ENCODE data around the gene TVP23A.

Gene TVP23A

DNA sequence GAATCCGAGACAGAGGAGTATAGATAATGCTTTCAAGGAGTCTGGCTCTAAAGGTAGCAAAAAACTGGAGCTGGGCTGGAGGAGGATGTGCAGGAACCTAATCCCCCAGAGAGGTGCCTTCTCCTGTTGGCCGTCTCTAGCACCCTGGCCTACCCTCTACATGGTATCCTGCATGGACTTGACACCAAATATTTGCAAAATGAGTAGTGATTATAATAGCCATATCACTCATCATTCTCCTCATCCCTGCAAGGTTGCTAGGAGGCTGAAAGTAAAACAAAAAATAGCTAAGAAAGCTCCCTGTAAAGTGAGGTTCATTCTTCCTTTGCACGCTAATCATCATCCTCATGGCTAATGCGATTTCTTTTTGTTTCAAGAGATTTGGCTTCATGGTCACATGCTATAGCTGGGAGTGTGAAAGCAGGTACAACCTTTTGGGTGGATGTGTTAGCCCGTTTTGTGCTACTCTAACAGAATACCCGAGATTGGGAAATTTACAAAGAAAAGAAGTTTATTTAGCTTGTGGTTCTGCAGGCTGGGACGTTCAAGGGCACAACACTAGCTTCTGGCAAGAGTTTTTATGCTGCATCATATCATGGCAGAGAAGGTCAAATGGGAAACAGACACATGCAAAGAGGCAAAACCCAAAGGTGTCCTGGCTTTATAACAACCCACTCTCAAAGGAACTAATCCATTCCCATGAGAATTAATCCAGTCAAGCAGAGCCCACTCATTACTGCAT lies 31.3 kb upstream of the TVP23A start:
- no peak for TF ChIP-seq JUND (IDR thresholded peaks at IDR 0.05; ENCODE audit: low read depth)
- no peak for DNase-seq (ENCODE audit: low read depth in 1 of 2, low spot score in 1 of 2)
- in situ Hi-C loops (cut with HindIII; ENCODE audit: low pct_unique_long_range_greater_than_20kb, low sequenced_read_pairs): no loop called here

DNA sequence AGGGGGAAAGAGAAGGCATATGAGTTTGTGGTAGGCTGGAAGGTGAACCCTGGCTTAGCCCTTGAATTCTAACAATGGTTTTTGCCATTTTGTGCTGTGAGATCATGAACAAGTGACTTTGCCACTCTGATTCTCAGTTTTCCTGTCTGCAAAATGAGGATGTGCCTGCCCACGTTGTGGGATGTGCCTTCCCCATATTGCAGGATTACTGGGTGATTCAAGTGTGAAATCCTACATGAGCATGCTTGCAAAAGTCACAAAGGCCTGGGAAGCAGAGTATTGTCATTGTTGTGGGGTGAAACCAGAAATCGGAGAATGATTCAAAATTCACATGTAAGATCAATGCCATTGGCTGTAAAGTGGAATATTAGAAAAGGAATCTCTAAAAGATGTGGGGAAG lies 28.6 kb upstream of the TVP23A start:
- no peak for DNase-seq (ENCODE audit: low read depth in 1 of 2, low spot score in 1 of 2)
- in situ Hi-C loops (cut with HindIII; ENCODE audit: low pct_unique_long_range_greater_than_20kb, low sequenced_read_pairs): no loop called here
- TF ChIP-seq JUND (IDR thresholded peaks at IDR 0.05; ENCODE audit: low read depth): no peak

DNA sequence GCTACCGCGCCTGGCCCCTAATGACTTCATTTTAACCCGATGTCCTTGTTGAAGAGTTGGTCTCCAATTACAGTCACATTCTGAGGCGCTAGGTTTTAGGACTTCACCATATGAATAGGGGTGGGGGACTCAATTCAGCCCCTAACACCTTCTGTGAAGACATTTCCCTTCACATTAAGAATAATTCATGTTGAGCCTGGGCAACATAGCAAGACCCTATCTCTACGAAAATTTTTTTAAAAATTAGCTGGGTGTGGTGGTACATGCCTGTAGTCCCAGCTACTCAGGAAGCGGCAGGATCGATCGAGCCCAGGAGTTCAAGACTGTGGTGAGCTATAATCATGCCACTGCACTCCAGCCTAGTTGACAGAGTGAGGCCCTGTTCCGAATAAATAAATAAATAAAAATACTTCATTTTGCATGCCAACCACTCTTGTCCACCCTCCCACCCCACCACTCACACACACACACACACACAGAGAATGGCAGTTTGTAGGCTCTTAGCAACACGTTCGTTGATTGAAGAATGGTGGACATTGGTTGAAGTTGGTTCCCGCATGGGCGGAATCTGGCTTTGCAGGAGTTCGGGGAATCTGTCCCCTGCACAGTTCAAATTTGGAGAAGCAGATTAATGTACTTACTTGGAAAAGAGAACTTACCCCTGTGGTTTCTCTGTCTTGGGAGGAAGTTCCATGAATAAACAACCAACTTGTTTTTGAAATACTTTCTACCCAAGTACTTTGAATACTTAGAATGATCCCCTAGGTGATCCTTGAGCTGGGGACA lies 27.8 kb upstream of the TVP23A start:
- DNase-seq (ENCODE audit: low read depth in 1 of 2, low spot score in 1 of 2): no peak
- in situ Hi-C loops (cut with HindIII; ENCODE audit: low pct_unique_long_range_greater_than_20kb, low sequenced_read_pairs): no loop called here
- no peak for TF ChIP-seq JUND (IDR thresholded peaks at IDR 0.05; ENCODE audit: low read depth)

DNA sequence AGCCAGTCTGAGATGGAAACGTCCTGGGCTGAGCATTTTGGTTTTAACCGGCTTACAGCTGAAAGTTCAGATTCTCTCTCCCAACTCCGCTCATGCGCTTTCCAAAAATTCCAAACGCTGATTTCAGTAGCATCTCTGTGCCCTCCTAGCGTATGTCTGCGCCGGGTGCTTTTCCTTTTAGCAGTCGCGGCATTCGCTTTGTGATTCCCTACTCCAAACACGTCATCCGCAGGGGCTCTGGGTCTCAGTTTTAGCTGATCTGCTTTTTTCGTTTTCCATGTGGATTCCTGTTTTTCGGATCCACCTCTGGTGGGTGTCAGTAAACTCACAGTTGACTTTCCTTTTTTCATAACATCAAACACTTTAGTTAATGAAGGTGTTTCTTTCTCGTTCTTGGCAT lies 22.1 kb upstream of the TVP23A start:
- TF ChIP-seq JUND (IDR thresholded peaks at IDR 0.05; ENCODE audit: low read depth): no peak
- in situ Hi-C loops (cut with HindIII; ENCODE audit: low pct_unique_long_range_greater_than_20kb, low sequenced_read_pairs): no loop called here
- no peak for DNase-seq (ENCODE audit: low read depth in 1 of 2, low spot score in 1 of 2)

DNA sequence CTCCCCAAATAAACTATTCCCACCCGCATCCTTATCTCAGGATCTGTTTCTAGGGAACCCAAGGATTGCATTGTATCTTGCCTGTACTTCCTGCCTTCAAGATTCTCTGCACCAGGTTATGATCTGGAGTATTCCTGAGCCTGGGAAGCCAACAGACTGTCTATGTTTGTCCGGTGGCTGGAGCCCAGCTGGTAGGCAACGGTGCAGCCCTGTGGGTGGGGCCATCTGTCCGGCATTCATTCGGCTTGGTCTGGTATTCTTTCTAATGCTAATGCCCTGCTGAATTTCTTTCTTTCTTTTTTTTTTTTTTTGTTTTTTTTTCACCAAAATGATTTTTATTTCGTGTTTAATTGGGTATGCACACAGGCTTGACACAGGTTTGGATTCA lies 20.7 kb upstream of the TVP23A start:
- no peak for TF ChIP-seq JUND (IDR thresholded peaks at IDR 0.05; ENCODE audit: low read depth)
- no peak for DNase-seq (ENCODE audit: low read depth in 1 of 2, low spot score in 1 of 2)
- in situ Hi-C loops (cut with HindIII; ENCODE audit: low pct_unique_long_range_greater_than_20kb, low sequenced_read_pairs): no loop called here

DNA sequence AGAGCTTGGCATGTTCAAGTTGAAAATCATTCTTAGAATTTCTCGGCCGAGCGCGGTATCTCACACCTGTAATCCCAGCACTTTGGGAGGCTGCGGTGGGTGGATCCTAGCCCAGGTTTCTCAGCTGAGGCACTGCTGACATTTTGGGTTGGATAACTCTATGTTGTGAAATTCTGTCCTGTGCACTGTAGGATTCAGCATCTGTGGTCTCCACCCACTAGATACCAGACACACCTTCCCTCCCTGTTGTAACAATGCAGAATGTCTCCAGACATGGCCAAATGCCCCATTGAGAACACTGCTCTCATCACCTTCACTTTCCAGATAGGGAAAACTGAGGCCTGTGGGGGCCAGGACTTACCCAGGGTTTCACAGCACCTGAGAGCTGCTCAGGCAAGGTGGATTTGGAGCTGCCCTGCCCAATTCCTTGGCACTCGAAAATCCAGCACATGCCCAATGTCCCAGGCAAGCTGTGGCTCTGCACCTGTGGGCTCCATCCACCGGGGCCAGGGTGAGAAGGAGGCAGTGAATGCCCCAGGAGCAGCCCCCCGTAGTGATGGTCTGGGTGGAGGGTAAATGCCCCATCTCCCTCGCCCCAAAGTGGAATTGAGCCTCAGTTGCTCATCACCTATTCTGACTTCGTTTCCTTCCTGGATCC lies 20.2 kb upstream of the TVP23A start:
- no peak for TF ChIP-seq JUND (IDR thresholded peaks at IDR 0.05; ENCODE audit: low read depth)
- DNase-seq (ENCODE audit: low read depth in 1 of 2, low spot score in 1 of 2): no peak
- in situ Hi-C loops (cut with HindIII; ENCODE audit: low pct_unique_long_range_greater_than_20kb, low sequenced_read_pairs): no loop called here

DNA sequence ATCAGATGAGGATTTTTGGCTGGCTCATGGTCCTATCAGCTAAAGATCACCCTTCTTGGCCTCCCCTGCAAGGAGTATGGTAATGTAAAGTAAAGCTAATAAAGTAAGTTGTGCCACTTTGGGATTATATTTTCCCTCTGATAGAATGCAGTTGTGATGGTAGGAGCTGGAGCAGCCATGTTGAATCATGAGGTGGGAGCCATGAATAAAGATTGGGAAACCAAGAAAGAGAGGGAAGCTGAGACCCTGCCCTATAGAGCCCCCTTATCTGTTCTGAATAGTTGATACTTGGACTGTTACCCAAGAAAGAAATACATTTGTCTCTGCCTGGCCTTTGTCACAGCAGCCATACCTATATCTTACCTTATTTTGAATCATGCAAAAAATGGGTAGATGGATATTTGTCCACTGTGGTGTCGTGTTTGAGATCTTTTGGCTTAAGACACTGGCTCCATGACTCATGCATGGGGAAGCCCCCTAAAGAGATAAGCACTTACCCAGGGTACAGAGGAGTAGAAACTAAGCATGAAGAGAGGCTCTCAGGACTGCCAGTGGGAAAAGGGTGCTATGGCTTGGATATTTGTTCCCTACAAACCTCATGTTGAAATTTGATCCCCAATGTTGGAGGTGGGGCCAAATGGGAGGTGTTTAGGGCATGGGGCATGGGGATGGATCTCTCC lies 17.7 kb upstream of the TVP23A start:
- TF ChIP-seq JUND (IDR thresholded peaks at IDR 0.05; ENCODE audit: low read depth): no peak
- in situ Hi-C loops (cut with HindIII; ENCODE audit: low pct_unique_long_range_greater_than_20kb, low sequenced_read_pairs): no loop called here
- DNase-seq (ENCODE audit: low read depth in 1 of 2, low spot score in 1 of 2): peak in 1 of 2 experiments; percentile 14

DNA sequence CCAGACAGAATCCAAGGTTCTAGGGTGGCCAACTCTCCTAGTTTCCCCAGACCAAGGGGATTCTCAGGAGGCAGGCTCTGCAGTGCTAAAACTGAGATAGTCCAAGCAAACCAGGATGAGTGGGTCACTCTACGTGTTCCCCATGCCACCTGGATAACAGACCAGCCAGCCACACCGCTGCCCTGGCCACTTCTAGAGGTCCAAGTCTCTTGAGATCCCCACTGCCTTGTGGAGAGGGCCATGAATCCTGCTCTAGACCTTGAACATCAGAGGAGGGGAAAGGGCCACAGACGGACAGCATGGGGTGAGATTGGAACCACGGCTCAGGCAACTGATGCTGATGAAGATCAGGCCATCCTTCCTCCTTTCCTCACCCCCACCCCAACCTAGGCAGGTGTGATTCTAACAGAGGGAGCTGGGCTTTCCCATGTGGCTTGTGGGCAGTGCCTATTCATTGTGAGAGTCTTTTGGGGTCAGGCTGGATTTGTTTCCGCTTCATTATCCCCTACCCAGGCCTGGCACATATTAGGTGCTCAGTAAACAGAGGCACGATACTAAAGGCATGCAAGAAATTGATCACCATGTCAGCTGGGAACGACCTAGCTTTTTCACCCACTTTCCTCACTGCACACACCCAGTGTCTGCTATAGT lies 16.8 kb upstream of the TVP23A start:
- no peak for TF ChIP-seq JUND (IDR thresholded peaks at IDR 0.05; ENCODE audit: low read depth)
- in situ Hi-C loops (cut with HindIII; ENCODE audit: low pct_unique_long_range_greater_than_20kb, low sequenced_read_pairs): no loop called here
- DNase-seq (ENCODE audit: low read depth in 1 of 2, low spot score in 1 of 2): no peak

DNA sequence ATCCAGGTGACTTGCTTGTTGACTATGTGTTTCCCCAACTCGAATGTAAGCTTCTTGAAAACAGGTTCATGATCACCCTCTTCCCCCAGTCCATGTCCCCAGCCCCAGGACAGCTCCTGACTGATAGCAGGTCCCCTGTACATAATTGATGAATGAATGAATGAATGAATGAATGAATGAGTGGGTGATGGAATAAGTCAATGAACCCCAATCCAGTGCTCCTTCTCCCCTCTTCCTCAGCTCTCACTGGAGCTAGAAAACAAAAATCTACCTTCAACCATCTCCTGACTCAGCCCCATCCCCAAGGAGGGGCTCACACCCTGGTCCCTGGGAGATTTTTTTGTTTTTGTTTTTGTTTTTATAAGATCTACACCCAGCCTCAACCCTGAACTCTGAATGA lies 16.2 kb upstream of the TVP23A start:
- TF ChIP-seq JUND (IDR thresholded peaks at IDR 0.05; ENCODE audit: low read depth): no peak
- in situ Hi-C loops (cut with HindIII; ENCODE audit: low pct_unique_long_range_greater_than_20kb, low sequenced_read_pairs): no loop called here
- no peak for DNase-seq (ENCODE audit: low read depth in 1 of 2, low spot score in 1 of 2)

DNA sequence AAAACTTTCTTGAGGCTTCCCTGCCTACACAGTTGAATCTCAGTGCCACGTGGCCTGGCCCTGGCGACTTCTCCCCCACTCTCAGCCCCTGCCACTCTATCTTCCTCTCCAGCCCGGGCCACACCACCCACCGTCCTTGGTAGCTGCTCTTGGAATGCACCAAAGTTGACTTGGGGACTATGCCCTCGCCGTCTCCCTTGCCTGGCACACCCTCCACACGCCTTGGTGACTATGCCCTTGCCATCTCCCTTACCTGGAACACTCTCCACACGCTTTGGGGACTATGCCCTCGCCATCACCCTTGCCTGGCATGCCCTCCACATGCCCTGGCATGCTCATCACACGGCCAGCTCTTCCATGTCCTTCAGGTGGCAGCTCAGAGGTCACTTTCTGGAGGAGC lies 15.5 kb upstream of the TVP23A start:
- no peak for DNase-seq (ENCODE audit: low read depth in 1 of 2, low spot score in 1 of 2)
- TF ChIP-seq JUND (IDR thresholded peaks at IDR 0.05; ENCODE audit: low read depth): no peak
- in situ Hi-C loops (cut with HindIII; ENCODE audit: low pct_unique_long_range_greater_than_20kb, low sequenced_read_pairs): no loop called here

DNA sequence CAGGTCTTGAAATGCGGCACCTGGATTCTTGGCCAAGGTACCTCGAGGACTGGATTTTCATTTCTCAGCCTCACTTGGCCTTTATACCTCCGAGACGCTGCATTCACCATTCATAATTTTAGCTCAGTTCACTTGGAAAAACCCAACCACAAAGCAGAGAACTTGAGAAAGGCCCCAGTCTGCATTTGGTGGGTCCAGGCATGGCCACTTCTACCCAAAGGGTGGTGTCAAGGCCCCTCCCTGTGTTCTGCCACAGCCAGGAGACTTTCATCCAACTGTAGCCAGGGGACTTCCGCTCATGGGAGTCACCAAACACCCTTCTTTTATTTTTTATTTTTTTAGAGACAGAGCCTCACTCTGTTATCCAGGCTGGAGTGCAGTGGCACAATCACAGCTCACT lies 14.7 kb upstream of the TVP23A start:
- in situ Hi-C loops (cut with HindIII; ENCODE audit: low pct_unique_long_range_greater_than_20kb, low sequenced_read_pairs): no loop called here
- DNase-seq (ENCODE audit: low read depth in 1 of 2, low spot score in 1 of 2): no peak
- TF ChIP-seq JUND (IDR thresholded peaks at IDR 0.05; ENCODE audit: low read depth): no peak

Measured in T47D (cell line).